HG02840 (cell line): Measurements from ENCODE around the gene NUAK2.

Source experiments
- ATAC-seq: cut with Tn5 transposase; IDR thresholded peaks from one replicate; pipeline ENCODE4 v1.9.1; 2021; ENCODE audit warnings: mild to moderate bottlenecking, moderate library complexity, moderate number of reproducible peaks; ENCODE audit not compliant: unreplicated experiment, low FRiP score

NUAK2 gene

GRCh38 chr1:205323794-205324193, 2.2 kb upstream of the NUAK2 start:
- no peak for ATAC-seq

GRCh38 chr1:205321959-205322283, 376 bp upstream of the NUAK2 start:
- ATAC-seq, result no peak

DNA sequence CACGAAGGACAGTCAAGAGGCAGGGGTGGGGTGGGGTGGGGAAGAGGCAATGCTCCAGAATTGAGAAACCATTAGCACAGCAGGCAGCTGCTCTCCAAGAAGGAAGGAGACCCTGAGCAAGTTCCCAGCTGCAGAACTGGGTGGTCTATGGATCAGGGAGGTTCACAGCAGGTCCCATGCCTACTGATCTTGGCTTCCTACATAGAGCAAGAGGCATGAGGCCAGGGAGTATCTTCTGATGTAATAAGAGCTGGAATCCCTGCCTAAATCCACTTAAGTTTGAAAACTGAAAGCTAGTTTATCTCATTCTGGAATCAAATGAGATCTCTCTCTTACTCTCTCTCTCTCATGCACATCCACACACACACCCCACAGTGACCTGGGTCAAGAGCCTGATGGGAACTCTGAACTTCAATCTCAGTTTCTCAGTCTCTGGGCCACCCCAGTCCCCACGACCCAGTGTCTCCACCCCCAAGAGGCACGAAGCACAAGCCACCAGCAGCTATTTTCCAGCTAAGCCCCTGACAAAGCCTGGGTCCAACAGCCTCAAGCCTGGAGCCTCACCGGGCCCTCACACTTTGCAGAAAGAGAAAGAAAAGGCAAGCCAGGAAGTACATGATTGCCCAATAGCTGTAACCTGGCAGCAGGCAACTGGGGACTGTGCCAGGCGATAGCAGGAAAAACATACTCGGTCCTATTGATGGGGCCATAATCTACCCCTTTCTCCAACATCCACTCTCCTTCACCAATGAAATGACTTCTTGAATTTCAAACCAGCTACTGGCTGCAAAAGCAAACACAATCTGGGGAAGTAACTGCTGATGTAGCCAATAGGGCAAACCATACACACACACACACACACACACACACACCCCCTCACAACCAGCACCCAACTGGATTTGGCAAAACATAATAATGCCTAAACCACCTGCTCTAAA, 2.2 kb downstream of the NUAK2 start:
- ATAC-seq, result no peak

DNA sequence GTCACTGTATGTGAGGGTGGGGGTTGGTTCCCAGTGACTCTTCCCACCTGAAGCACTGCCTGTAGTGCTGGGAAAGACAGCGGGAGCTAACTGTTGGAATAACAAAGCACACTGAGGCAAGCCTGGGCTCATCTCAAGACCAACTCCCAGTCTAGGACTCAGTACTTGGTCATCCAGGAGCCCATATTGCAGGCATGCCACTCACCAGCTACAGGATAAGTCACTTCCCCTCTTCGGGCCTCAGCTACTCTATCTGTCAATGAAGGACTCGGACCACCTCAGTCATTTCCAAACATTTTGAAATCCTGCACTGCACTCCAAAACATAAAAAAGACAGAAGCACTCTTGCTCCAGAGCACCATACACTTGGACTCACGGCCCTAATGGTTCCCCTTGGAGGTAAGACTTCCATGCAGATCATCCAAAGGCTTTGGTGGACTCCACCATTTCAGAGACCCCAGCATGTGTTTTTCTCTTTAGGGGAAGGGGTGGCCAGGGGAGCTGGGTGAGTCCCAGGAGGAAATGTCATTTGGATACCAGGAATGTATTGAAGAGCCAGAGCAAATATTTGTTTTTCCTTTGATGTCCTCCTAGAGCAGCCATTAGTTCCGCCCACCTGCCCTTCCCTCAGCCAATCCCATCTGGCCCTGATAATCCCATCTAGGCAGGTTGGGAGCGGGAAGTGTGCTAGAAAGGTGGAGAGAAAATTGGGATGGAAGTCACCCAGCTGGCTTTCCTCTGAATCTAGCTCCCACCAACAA, 3.1 kb downstream of the NUAK2 start:
- no peak for ATAC-seq

DNA sequence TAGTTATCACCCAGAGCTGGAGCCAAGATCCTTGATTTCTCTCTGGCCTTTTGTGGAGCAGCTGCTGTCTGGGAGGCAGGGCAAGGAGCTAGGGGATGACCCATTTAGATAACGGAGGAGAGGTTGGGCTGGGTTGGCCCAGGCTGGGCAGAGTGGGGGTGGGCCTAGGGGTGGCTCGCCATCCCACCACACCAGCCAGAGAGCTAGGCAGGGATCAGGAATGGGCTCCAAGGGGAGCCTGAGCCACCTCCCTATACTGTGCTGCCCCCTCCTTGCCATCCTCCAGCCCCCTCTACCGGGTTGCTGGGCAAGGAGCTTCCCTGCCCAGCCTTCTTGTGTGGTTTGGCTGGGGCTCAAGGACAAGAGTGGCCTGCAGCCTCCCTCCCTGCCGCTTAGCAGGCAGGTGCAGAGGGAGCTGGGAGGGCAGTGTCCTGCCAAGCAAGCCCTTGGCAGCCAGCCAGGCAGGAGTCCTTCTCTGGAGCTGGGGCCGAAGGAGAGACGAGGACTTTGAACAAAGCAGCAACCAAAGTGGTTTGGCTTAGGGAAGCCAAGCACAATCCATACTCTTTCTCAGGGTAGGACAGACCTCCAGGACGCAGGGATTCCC, 4.1 kb downstream of the NUAK2 start:
- ATAC-seq, result no peak

DNA sequence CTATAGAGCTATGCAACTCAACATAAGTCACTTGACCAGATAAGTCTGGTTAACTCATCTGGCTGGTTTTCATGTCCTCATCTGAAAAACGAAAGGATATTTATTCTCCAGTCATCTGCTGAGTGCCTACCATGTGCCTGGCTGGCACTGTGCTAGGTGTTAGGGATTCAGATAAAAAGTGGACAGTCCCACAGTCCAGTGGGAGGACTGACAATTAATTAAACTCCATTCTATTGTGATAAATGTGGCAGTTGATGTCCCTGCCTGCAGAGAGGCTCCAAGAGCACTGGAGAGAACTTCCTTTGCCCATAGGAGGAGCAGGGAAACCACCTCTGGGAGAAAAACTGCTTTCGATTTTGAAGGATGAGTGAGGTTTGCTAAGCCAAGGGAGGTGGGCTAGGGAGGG, 5.4 kb downstream of the NUAK2 start:
- no peak for ATAC-seq

DNA sequence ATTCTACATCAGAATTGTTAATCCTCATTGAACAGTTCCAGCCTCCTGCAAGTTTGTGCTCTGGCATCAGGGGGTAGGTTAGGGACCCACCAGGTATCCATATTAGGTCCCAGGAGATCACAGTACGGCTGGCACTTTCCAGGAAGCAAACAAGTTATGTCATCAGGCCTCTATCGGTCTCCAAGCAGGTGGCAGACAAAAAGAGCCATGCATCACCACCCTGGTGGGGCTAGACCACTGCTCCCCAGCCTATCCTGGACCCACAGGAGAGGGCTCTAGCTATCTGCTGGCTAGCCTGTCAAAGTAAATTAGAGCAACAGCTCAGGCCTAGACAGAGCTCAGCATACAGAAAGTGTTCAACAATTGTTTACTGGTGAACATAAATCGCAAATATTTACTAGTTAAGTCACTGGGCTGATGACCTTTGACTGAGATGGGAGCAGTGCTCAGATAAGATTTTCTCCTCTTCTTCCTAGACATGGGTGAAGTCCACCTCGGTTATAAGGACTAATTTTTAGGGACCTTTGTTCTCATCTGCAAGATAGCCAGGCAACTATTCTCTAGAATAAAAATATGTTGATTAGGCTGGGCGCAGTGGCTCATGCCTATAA, 6.4 kb downstream of the NUAK2 start:
- no peak for ATAC-seq

DNA sequence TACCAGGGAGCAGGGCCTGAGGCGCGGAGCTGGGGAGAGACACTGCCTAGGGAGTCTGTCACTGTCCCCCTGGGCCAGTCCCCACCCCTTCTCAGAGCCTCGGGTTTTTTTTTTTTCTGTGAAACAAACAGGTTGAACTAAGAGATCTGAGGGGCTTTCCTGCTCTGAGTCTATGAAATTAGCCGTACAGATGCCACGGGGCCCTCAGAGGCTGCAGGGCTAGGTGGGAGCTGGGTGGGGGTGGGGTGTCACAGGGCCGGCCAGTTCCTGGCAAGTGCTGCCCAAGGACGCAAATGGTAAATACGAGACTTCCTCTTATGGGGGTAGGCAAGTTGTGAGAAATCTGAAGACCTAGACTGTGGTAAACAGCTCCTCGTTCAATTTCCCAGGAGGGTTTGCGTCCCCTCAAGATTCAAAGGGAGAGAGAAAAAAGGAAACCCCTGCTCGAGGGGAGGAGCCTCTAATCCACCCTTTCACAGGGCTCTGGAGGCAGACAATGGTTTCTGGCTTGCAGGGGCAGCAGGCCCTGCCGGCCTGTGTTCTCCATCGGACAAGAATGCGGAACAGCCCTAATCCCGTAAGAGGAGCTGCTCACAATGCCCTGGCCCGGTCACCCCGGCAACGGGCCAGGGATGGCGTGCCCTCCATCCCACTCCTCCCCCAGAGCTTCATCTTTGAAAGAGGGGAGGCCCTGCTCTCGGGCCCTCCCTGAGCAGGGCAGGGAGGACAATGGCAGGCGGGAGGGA, 7.8 kb downstream of the NUAK2 start:
- no peak for ATAC-seq

GRCh38 chr1:205312866-205313562, 8.5 kb downstream of the NUAK2 start:
- ATAC-seq, result no peak

GRCh38 chr1:205310976-205311704, 10.4 kb downstream of the NUAK2 start:
- no peak for ATAC-seq

- ATAC-seq, result no peak
Measured at GRCh38 chr1:205309741-205310140, 11.8 kb downstream of the NUAK2 start.

DNA sequence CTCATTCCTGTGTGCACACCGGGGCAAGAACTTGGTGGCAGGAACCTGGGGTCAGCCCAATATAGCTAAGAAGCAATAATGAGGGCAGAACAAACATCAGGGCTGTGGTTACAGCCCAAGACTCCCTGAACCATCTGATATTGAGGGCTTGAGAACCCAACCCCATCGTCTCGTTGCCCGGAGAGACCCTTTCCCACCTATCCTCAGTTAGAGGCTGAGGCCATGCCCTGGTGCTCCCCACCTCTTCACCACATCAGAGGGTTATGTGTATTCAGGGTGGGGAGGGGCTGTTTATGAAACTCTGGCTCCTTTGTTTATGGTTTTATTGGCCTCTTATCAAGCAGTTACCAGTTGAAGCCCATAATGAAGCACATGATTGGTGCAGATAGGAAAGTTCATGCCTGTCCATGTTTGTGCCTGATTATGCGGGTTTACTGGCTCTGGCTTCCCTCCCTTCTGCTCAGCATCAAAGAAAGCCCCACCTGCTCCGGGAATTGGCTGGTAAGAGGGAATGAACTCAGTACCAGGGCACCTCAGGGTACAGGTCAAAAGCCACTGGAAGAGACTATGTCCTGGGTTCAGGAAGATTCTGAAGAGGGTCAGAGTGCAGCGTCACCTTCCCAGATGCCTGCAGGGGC, 14.5 kb downstream of the NUAK2 start:
- no peak for ATAC-seq

- no peak for ATAC-seq
Measured at GRCh38 chr1:205304695-205305070, 16.9 kb downstream of the NUAK2 start.

GRCh38 chr1:205304046-205304694, 17.4 kb downstream of the NUAK2 start:
- ATAC-seq, result no peak

DNA sequence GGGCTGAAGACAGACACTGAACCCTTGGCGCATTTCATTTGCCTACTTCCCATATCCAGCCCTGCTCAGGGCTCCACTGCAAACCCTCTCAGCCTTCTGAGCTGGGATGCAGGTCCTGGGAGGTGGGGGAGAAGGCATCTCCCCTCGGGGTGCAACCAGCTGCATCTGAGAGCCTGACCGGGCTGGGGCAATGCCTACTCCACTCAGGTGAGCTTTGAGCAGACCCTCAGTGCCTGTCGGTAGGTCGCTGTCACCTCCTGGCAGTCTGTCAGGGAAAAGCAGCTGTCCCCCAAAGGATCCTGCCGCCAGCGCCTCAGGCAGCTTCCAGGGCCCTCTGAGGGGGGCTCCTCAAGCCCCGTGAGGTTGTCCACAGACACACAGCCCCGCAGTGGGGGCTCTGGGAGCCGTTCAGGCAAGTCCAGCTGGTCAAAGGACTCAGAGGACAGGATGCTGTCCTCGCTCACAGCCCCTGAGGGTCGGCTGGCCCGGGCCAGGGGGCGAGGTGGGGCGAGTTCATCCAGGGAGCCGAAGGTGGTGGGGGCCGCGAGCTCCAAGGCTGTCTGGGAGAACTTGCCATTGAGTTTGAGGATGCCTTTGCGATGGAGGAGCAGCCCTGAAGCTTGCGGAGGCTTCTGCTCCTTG, 18.2 kb downstream of the NUAK2 start:
- ATAC-seq, result no peak

GRCh38 chr1:205301842-205302588, 19.5 kb downstream of the NUAK2 start:
- no peak for ATAC-seq
